ENCODE results near the gene GNB1L. TPM values are rescaled to one million over a fixed set of nuclear protein-coding genes. Genes with fewer than 3 reads are reported as not detected.

GNB1L gene
- total and polyA plus RNA-seq, 2 donors (not counting 1 experiment from before 2014, with no cell fraction given) = 6.6 to 12.1 TPM

GRCh38 chr22:19741053-19741452, 113.6 kb downstream of the GNB1L start:
- no peaks in the 10 kb centered on the region for H3K27me3 ChIP-seq (replicated peaks in 1 of 4; ENCODE audit: control extremely low read depth in 1 of 4, control insufficient read depth in 3 of 4, insufficient read depth in 4 of 4, low read length in 3 of 4)
- H3K27me3 Mint-ChIP-seq = no peaks in the 10 kb centered on the region
- intact Hi-C loops (cut with micrococcal nuclease) = no loop called here
- 94% methylated on average over 5 of the region's 7 CpGs for WGBS (ENCODE audit: insufficient coverage)
- ChIA-PET POLR2A (no interaction called here), CTCF (interaction anchor here (0.8 to 1.4 kb wide), 2 partner anchors 10 to 11 kb away, joined by 3 read pairs; no protein-coding TSS in a partner anchor)
- H3K36me3 ChIP-seq (replicated peaks in 1 of 2; ENCODE audit: control extremely low read depth in 1 of 2, control insufficient read depth in 1 of 2, extremely low read depth in 1 of 2, insufficient read depth in 2 of 2, low read length in 1 of 2) = no peaks in the 10 kb centered on the region
- no peaks in the 10 kb centered on the region for H3K4me1 Mint-ChIP-seq
- no peak overlapping the region for H3K9ac ChIP-seq (ENCODE audit: low read length)
- no peak overlapping the region for H3K27ac ChIP-seq (ENCODE audit: low read length in 2 of 2)
- no peak overlapping the region for H3K4me2 ChIP-seq (replicated peaks; ENCODE audit: low read depth, low read length, poor library complexity, severe bottlenecking)
- no peak for TF ChIP-seq EZH2 (IDR thresholded peaks at IDR 0.05; ENCODE audit: borderline replicate concordance, insufficient read depth, low read depth, low read length, poor library complexity, severe bottlenecking)
- TF ChIP-seq CTCF (IDR thresholded peaks at IDR 0.05) = no peak
- no peaks in the 10 kb centered on the region for H3K9me3 ChIP-seq (ENCODE audit: control extremely low read depth in 1 of 3, control insufficient read depth in 2 of 3, insufficient read depth in 1 of 3, low read length in 2 of 3)
- no peak overlapping the region for H3K4me3 ChIP-seq (ENCODE audit: control extremely low read depth in 1 of 5, extremely low read depth in 1 of 5, insufficient read depth in 1 of 5, low read depth in 2 of 5, low read length in 4 of 5)
- H3K9me3 Mint-ChIP-seq (ENCODE audit: insufficient read depth) = no peaks in the 10 kb centered on the region
- no peak overlapping the region for H2AFZ ChIP-seq (ENCODE audit: insufficient read depth, low read depth, low read length, poor library complexity, severe bottlenecking)
- no peak for ATAC-seq (ENCODE audit: low read depth)
- no peaks in the 10 kb centered on the region for H4K20me1 ChIP-seq (ENCODE audit: control insufficient read depth, insufficient read depth, low read length, poor library complexity, severe bottlenecking)
- no peaks in the 10 kb centered on the region for H3K79me2 ChIP-seq (ENCODE audit: control insufficient read depth, insufficient read depth, low read length)
- no peak overlapping the region for H3K4me3 Mint-ChIP-seq
- H3K27ac Mint-ChIP-seq = no peak overlapping the region
- DNase-seq = no peak
- H3K4me1 ChIP-seq (ENCODE audit: control insufficient read depth in 2 of 2, insufficient read depth in 2 of 2, low read length in 2 of 2) = no peaks in the 10 kb centered on the region

- H2AFZ ChIP-seq (ENCODE audit: insufficient read depth, low read depth, low read length, poor library complexity, severe bottlenecking) = no peak overlapping the region
- ChIA-PET CTCF (interaction anchor here (0.8 kb wide), 1 partner anchor 10 kb away, joined by 3 read pairs; no protein-coding TSS in a partner anchor), POLR2A (no interaction called here)
- Mint-ChIP-seq H3K27ac (no peak overlapping the region), H3K4me1 (no peaks in the 10 kb centered on the region), H3K4me3 (no peak overlapping the region), H3K9me3 (ENCODE audit: insufficient read depth) (no peaks in the 10 kb centered on the region), H3K27me3 (no peaks in the 10 kb centered on the region)
- no peaks in the 10 kb centered on the region for H4K20me1 ChIP-seq (ENCODE audit: control insufficient read depth, insufficient read depth, low read length, poor library complexity, severe bottlenecking)
- H3K27me3 ChIP-seq (replicated peaks in 1 of 4; ENCODE audit: control extremely low read depth in 1 of 4, control insufficient read depth in 3 of 4, insufficient read depth in 4 of 4, low read length in 3 of 4) = no peaks in the 10 kb centered on the region
- H3K79me2 ChIP-seq (ENCODE audit: control insufficient read depth, insufficient read depth, low read length) = no peaks in the 10 kb centered on the region
- H3K27ac ChIP-seq (ENCODE audit: low read length in 2 of 2) = no peak overlapping the region
- H3K4me1 ChIP-seq (ENCODE audit: control insufficient read depth in 2 of 2, insufficient read depth in 2 of 2, low read length in 2 of 2) = no peaks in the 10 kb centered on the region
- no peak overlapping the region for H3K4me2 ChIP-seq (replicated peaks; ENCODE audit: low read depth, low read length, poor library complexity, severe bottlenecking)
- no peak overlapping the region for H3K4me3 ChIP-seq (ENCODE audit: control extremely low read depth in 1 of 5, extremely low read depth in 1 of 5, insufficient read depth in 1 of 5, low read depth in 2 of 5, low read length in 4 of 5)
- intact Hi-C loops (cut with micrococcal nuclease) = no loop called here
- TF ChIP-seq EZH2 (IDR thresholded peaks at IDR 0.05; ENCODE audit: borderline replicate concordance, insufficient read depth, low read depth, low read length, poor library complexity, severe bottlenecking) = no peak
- TF ChIP-seq CTCF (IDR thresholded peaks at IDR 0.05) = no peak
- no peaks in the 10 kb centered on the region for H3K36me3 ChIP-seq (replicated peaks in 1 of 2; ENCODE audit: control extremely low read depth in 1 of 2, control insufficient read depth in 1 of 2, extremely low read depth in 1 of 2, insufficient read depth in 2 of 2, low read length in 1 of 2)
- DNase-seq = no peak
- no peaks in the 10 kb centered on the region for H3K9me3 ChIP-seq (ENCODE audit: control extremely low read depth in 1 of 3, control insufficient read depth in 2 of 3, insufficient read depth in 1 of 3, low read length in 2 of 3)
- no peak for ATAC-seq (ENCODE audit: low read depth)
- whole genome bisulfite sequencing (ENCODE audit: insufficient coverage) = 85% methylated on average over 14 of the region's 15 CpGs
- H3K9ac ChIP-seq (ENCODE audit: low read length) = no peak overlapping the region
These were observed 114.1 kb downstream of the GNB1L start for GRCh38 chr22:19740586-19740985.

Measured in B cell (primary cell).